ENCODE results near the gene VSIG10.

VSIG10 gene

GRCh38 chr12:118016424-118017264, 87.2 kb downstream of the VSIG10 start, which contains the start of gene RFC5:
Gene RFC5 (plus strand): TSS chr12:118016703. CDS start chr12:118016828, 125 bp downstream.
- Mint-ChIP-seq H3K36me3 (ENCODE audit: low read depth) (peaks cover 29% of the 10 kb centered on the region), H3K27ac (peak within 1 kb of the TSS; percentile 92), H3K4me1 (peaks cover 23% of the 10 kb centered on the region), H3K27me3 (no peaks in the 10 kb centered on the region), H3K4me3 (peak within 1 kb of the TSS; percentile 96), H3K9me3 (no peaks in the 10 kb centered on the region)
- ATAC-seq: peak; percentile 97
- DNase-seq: peak; percentile 99

- no peak overlapping the region for H3K27ac Mint-ChIP-seq
- peaks cover 23% of the 10 kb centered on the region for H3K36me3 Mint-ChIP-seq (ENCODE audit: low read depth)
- peaks cover 23% of the 10 kb centered on the region for H3K4me1 Mint-ChIP-seq
- ATAC-seq (no peak), DNase-seq (no peak)
- H3K4me3 Mint-ChIP-seq: peak overlapping the region; percentile 96
- no peaks in the 10 kb centered on the region for H3K27me3 Mint-ChIP-seq
- no peaks in the 10 kb centered on the region for H3K9me3 Mint-ChIP-seq
These were observed 87.9 kb downstream of the VSIG10 start for GRCh38 chr12:118015944-118016343.

- H3K4me3 Mint-ChIP-seq: no peak overlapping the region
- peaks cover 18% of the 10 kb centered on the region for H3K36me3 Mint-ChIP-seq (ENCODE audit: low read depth)
- no peaks in the 10 kb centered on the region for H3K27me3 Mint-ChIP-seq
- H3K9me3 Mint-ChIP-seq: no peaks in the 10 kb centered on the region
- ATAC-seq: no peak
- H3K4me1 Mint-ChIP-seq: peaks cover 23% of the 10 kb centered on the region
- H3K27ac Mint-ChIP-seq: no peak overlapping the region
- no peak for DNase-seq
These were observed 88.5 kb downstream of the VSIG10 start for GRCh38 chr12:118015306-118015705.
